GM12878 (cell line): ENCODE measurements around the gene ZNF365. TPM values are rescaled to one million over a fixed set of nuclear protein-coding genes. Genes with fewer than 3 reads are reported as not detected.

Source experiments
- ATAC-seq: fragments of 200-7000 bp; cut with Tn5 transposase; 3 replicates; pipeline ENCODE4 v1.9.1; 2020; ENCODE audit warnings: mild to moderate bottlenecking, moderate library complexity
- BruUV-seq: library from RNA; stranded (reverse); fragments of 400-500 nt; replicated peaks from 2 replicates; lab custom pipeline; 2021; lab: Mats Ljungman, UMichigan
- CTCF ChIA-PET: fragments of 300-600 bp; sonication (Branson Sonifier 250); formaldehyde crosslinking; extraction: SDS; loops from one replicate; lab custom pipeline; 2021; ENCODE audit warnings: inconsistent platforms; lab: Yijun Ruan, JAX
- POLR2A ChIA-PET: fragments of 350-600 bp; formaldehyde crosslinking; extraction: SDS; loops from one replicate; lab custom pipeline; 2021; ENCODE audit warnings: inconsistent platforms; lab: Charles Lee
- RAD21 ChIA-PET: fragments of 300-600 bp; sonication (Branson Sonifier 250); formaldehyde crosslinking; loops from one replicate; lab custom pipeline; 2023; ENCODE audit warnings: antibody characterized with exemption; ENCODE audit not compliant: unreplicated experiment; lab: Charles Lee
- SMC1A ChIA-PET: fragments of 300-600 bp; sonication (Branson Sonifier 250); formaldehyde crosslinking; loops from one replicate; lab custom pipeline; 2023; ENCODE audit not compliant: unreplicated experiment, uncharacterized antibody; lab: Charles Lee
- DNase-seq: peaks from one replicate; pipeline ENCODE4 v3.0.0-alpha.2; 2011; ENCODE audit warnings: low read depth, low spot score
- FAIRE-seq: peaks from 3 replicates; lab custom pipeline; 2011; peaks lifted over from hg19 to GRCh38; lab: Jason Lieb, UNC
- H2AFZ ChIP-seq: 2 replicates; pipeline ENCODE4 v1.6.0; 2011; ENCODE audit warnings: low read depth, low read length, control low read depth; ENCODE audit not compliant: control insufficient read depth
- H3K27ac ChIP-seq: 2 replicates; pipeline ENCODE4 v1.5.1; 2011; ENCODE audit warnings: control low read depth; ENCODE audit not compliant: control insufficient read depth, insufficient read depth
- H3K27me3 ChIP-seq, 2 experiments: replicated peaks in 1 of 2; 2 replicates each; pipeline versions ENCODE4 v1.6.0 to v1.6.1; 2011; ENCODE audit warnings: low read length in 1 of 2; ENCODE audit not compliant: control insufficient read depth in 2 of 2, insufficient read depth in 2 of 2
- H3K36me3 ChIP-seq, 2 experiments: 2 replicates each; pipeline ENCODE4 v1.5.1; 2011; ENCODE audit warnings: low read length in 1 of 2; ENCODE audit not compliant: control insufficient read depth in 2 of 2, insufficient read depth in 2 of 2
- H3K4me1 ChIP-seq: 2 replicates; pipeline ENCODE4 v1.6.1; 2011; ENCODE audit warnings: mild to moderate bottlenecking, low read length, moderate library complexity, mixed read lengths; ENCODE audit not compliant: control insufficient read depth, insufficient read depth
- H3K4me2 ChIP-seq: 2 replicates; pipeline ENCODE4 v1.6.0; 2011; ENCODE audit warnings: control low read depth; ENCODE audit not compliant: control insufficient read depth, insufficient read depth
- H3K4me3 ChIP-seq: fragments of 200-600 bp; sonication (generic); 2 replicates; pipeline ENCODE4 v1.5.1; 2016
- H3K79me2 ChIP-seq: 2 replicates; pipeline ENCODE4 v1.6.0; 2011; ENCODE audit warnings: low read length; ENCODE audit not compliant: control insufficient read depth, insufficient read depth
- H3K9ac ChIP-seq: 2 replicates; pipeline ENCODE4 v1.8.0; 2011; ENCODE audit warnings: low read length, control low read depth, mixed read lengths; ENCODE audit not compliant: control insufficient read depth, insufficient read depth
- H3K9me3 ChIP-seq: replicated peaks from 3 replicates; pipeline ENCODE4 v1.5.1; 2011; ENCODE audit warnings: mild to moderate bottlenecking, low read length; ENCODE audit not compliant: control insufficient read depth, insufficient read depth
- H4K20me1 ChIP-seq: 2 replicates; pipeline ENCODE4 v1.6.0; 2011; ENCODE audit not compliant: control insufficient read depth, insufficient read depth
- IKZF2 ChIP-seq, 2 experiments: fragments of 450-650 bp; IDR thresholded peaks; 2 replicates each; pipeline ENCODE4 v1.6.1; 2017; ENCODE audit warnings: mild to moderate bottlenecking in 2 of 2, moderate library complexity in 2 of 2
- KAT2A ChIP-seq: conservative IDR thresholded peaks from 2 replicates; pipeline ENCODE4 v1.6.1; 2011; ENCODE audit warnings: low read depth, low read length; ENCODE audit not compliant: control insufficient read depth
- KDM1A ChIP-seq: fragments of 200-600 bp; sonication (generic); IDR thresholded peaks from 2 replicates; pipeline ENCODE4 v1.6.1; 2016; ENCODE audit warnings: borderline replicate concordance
- MXI1 ChIP-seq: fragments of 150-350 bp; IDR thresholded peaks from 2 replicates; pipeline ENCODE4 v1.6.1; 2011; ENCODE audit warnings: low read depth, mild to moderate bottlenecking, inconsistent platforms, low read length, improper control_type of control experiment
- NFIC ChIP-seq: IDR thresholded peaks from 2 replicates; pipeline ENCODE4 v1.6.1; 2012; ENCODE audit warnings: low read depth, mild to moderate bottlenecking, inconsistent platforms, low read length, moderate library complexity
- NFYA ChIP-seq: IDR thresholded peaks from 2 replicates; pipeline ENCODE4 v1.6.1; 2011; ENCODE audit warnings: low read depth, mild to moderate bottlenecking, low read length, improper control_type of control experiment, borderline replicate concordance
- NRF1 ChIP-seq: conservative IDR thresholded peaks from 2 replicates; pipeline ENCODE4 v1.6.1; 2011; ENCODE audit warnings: mild to moderate bottlenecking, low read depth, low read length, improper control_type of control experiment
- PAX8 ChIP-seq: fragments of 450-650 bp; IDR thresholded peaks from 2 replicates; pipeline ENCODE4 v1.6.1; 2017; ENCODE audit warnings: mild to moderate bottlenecking, moderate library complexity
- PBX3 ChIP-seq: IDR thresholded peaks from 2 replicates; pipeline ENCODE4 v1.6.1; 2011; ENCODE audit warnings: mild to moderate bottlenecking, low read depth, low read length, moderate library complexity; ENCODE audit not compliant: insufficient replicate concordance
- POLR2A ChIP-seq: IDR thresholded peaks from 2 replicates; pipeline ENCODE4 v1.6.1; 2011; ENCODE audit warnings: low read depth, mild to moderate bottlenecking, low read length
- POLR2AphosphoS5 ChIP-seq: IDR thresholded peaks from 2 replicates; pipeline ENCODE4 v1.6.1; 2011; ENCODE audit warnings: mild to moderate bottlenecking, low read length, inconsistent platforms
- RAD21 ChIP-seq: IDR thresholded peaks from 2 replicates; pipeline ENCODE4 v1.6.1; 2011; ENCODE audit warnings: mild to moderate bottlenecking, low read depth, low read length, moderate library complexity; ENCODE audit not compliant: insufficient read depth
- SMAD1 ChIP-seq: fragments of 450-650 bp; IDR thresholded peaks from 2 replicates; pipeline ENCODE4 v1.6.1; 2018; ENCODE audit warnings: mild to moderate bottlenecking, low read depth; ENCODE audit not compliant: partially characterized antibody
- SP1 ChIP-seq: IDR thresholded peaks from one replicate; pipeline ENCODE4 v1.6.1; 2011; ENCODE audit warnings: low read depth, low read length
- SREBF2 ChIP-seq: IDR thresholded peaks from 2 replicates; pipeline ENCODE4 v1.6.1; 2012; ENCODE audit warnings: mild to moderate bottlenecking, low read length
- TAF1 ChIP-seq: IDR thresholded peaks from 2 replicates; pipeline ENCODE4 v1.6.1; 2011; ENCODE audit warnings: mild to moderate bottlenecking, low read depth, low read length, borderline replicate concordance
- TCF3 ChIP-seq: IDR thresholded peaks from 2 replicates; pipeline ENCODE4 v1.6.1; 2012; ENCODE audit warnings: low read depth, mild to moderate bottlenecking, low read length, borderline replicate concordance; ENCODE audit not compliant: insufficient read depth
- WGBS: methylation state at CpG from one replicate; pipeline ENCODE4 v1.1.6; 2016; ENCODE audit warnings: low lambda C conversion rate; ENCODE audit not compliant: insufficient replicate concordance, insufficient coverage; ENCODE audit errors: missing lambda C conversion rate; 5-methylcytosine and 5-hydroxymethylcytosine counted together
- in situ Hi-C: fragments of 300-500 bp; cut with MboI; formaldehyde crosslinking; loops from 9 replicates; pipeline ENCODE4 v1.14.3; 2018; ENCODE audit warnings: mixed read lengths
- intact Hi-C: fragments of 100-400 bp; cut with micrococcal nuclease; formaldehyde crosslinking; loops from one replicate; pipeline ENCODE4 v1.14.2; 2022; ENCODE audit not compliant: unreplicated experiment
- polyA plus RNA-seq, 11 experiments: library from polyadenylated mRNA; depleted of rRNA in 4 of 11; unstranded in 6 of 11; stranded (reverse) in 5 of 11; fragments of >200 nt; fragmentation: Nextera tagmentation in 4 of 11; fragmentation: Illumina TruSeq in 1 of 11; extraction: Ambion mirVana in 4 of 11; extraction: Trizol in 1 of 11; gene quantifications; 1 replicate in 1 of 11; 2 replicates in 10 of 11; pipeline versions ENCODE4 v1.2.1 to v1.2.3, GENCODE V29; 2011 to 2016; ENCODE audit warnings: inconsistent platforms in 2 of 11, missing spikeins in 2 of 11, low read depth in 1 of 11
- total RNA-seq, 4 experiments: library from RNA; depleted of rRNA in 3 of 4; stranded (reverse); fragments of >200 nt in 3 of 4; fragmentation: Illumina TruSeq in 1 of 4; extraction: Trizol in 1 of 4; gene quantifications; 2 replicates each; pipeline versions ENCODE4 v1.2.1 to v1.2.3, GENCODE V29; 2013 to 2021
- TF ChIP-seq, protein P1 (sequence below): IDR thresholded peaks from 2 replicates; pipeline ENCODE4 v1.6.1; 2011; ENCODE audit warnings: low read depth, mild to moderate bottlenecking, low read length, moderate library complexity, borderline replicate concordance; ENCODE audit errors: extremely low read depth

The ZNF365 gene
- total and polyA plus RNA-seq, 10 of the 15 experiments (the other 5 are each of a cell fraction or from before 2014, with no cell fraction given) = 0.08 TPM; not detected in 9

DNA sequence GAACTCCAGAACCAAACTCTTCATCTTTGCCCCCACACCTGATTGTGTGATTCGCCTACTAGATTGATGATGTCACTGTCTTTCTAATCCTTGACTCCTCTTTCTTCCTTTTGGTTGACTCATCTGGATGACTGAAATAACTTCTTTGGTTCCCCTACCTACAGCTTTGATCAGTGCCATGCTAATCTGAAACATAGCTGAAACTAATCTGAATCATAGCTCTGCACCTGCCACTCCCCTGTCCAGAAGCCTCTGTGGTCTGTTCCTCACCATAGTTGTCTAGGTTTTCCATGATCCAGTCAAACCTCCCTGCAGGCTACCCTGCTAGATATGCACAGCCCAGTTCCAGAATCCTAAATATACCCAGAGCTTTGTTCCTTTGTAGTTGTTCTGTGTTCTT, 51.9 kb downstream of the ZNF365 start:
- in situ Hi-C loops = no loop called here
- no peaks in the 10 kb centered on the region for H3K4me1 ChIP-seq
- H4K20me1 ChIP-seq = no peaks in the 10 kb centered on the region
- no peaks in the 10 kb centered on the region for H3K36me3 ChIP-seq
- no peak overlapping the region for H3K27ac ChIP-seq
- H2AFZ ChIP-seq = no peak overlapping the region
- no peak overlapping the region for H3K9ac ChIP-seq
- H3K79me2 ChIP-seq = no peaks in the 10 kb centered on the region
- no peak for DNase-seq
- SMC1A ChIA-PET = no interaction called here
- H3K4me2 ChIP-seq = no peak overlapping the region
- H3K9me3 ChIP-seq = no peaks in the 10 kb centered on the region; the same call in 2 of the 3 replicates
- intact Hi-C loops = no loop called here
- POLR2A ChIA-PET = no interaction called here
- FAIRE-seq = no peak
- RAD21 ChIA-PET = no interaction called here
- WGBS = 14% methylated on average over 1 of the region's 1 CpG
- ATAC-seq = no peak
- no peaks in the 10 kb centered on the region; a peak in 1 of 4 replicates for H3K27me3 ChIP-seq
- BruUV-seq = no TSS peak
- CTCF ChIA-PET = interaction anchor here (0.8 kb wide), 1 partner anchor 11 kb away, joined by 3 read pairs; no protein-coding TSS in a partner anchor
- TF ChIP-seq TAF1 (no peak), SREBF2 (no peak), KDM1A (no peak), SP1 (no peak), RAD21 (no peak), POLR2A (no peak), POLR2AphosphoS5 (no peak), TCF3 (no peak), PBX3 (no peak), MXI1 (no peak), IKZF2 (IDR thresholded peaks at IDR 0.05) (no peak), NFIC (no peak), PAX8 (no peak), SMAD1 (no peak), NFYA (no peak), KAT2A (no peak), NRF1 (no peak)
- TF ChIP-seq, protein P1, sequence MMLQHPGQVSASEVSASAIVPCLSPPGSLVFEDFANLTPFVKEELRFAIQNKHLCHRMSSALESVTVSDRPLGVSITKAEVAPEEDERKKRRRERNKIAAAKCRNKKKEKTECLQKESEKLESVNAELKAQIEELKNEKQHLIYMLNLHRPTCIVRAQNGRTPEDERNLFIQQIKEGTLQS = no peak
- no peak overlapping the region for H3K4me3 ChIP-seq
